Nephron progenitor cell (in vitro differentiated cells): ENCODE results near the gene BOC.

Source experiments
- DNase-seq: peaks from one replicate; pipeline ENCODE4 v3.0.0; 2021
- H3K27ac Mint-ChIP-seq: 2 replicates; pipeline ENCODE4 v1.8.0; 2021; ENCODE audit warnings: mild to moderate bottlenecking, moderate library complexity, mixed read lengths
- H3K27me3 Mint-ChIP-seq: 2 replicates; pipeline ENCODE4 v1.8.0; 2021; ENCODE audit warnings: mild to moderate bottlenecking, low read depth, mixed read lengths; ENCODE audit not compliant: poor library complexity
- H3K36me3 Mint-ChIP-seq: 2 replicates; pipeline ENCODE4 v1.8.0; 2021; ENCODE audit warnings: low read depth, mixed read lengths
- H3K4me1 Mint-ChIP-seq: 2 replicates; pipeline ENCODE4 v1.8.0; 2021; ENCODE audit warnings: mixed read lengths
- H3K4me3 Mint-ChIP-seq: 2 replicates; pipeline ENCODE4 v1.8.0; 2021; ENCODE audit warnings: mild to moderate bottlenecking, moderate library complexity, mixed read lengths
- H3K9me3 Mint-ChIP-seq: 2 replicates; pipeline ENCODE4 v1.8.0; 2021; ENCODE audit warnings: mild to moderate bottlenecking, moderate library complexity, mixed read lengths
- TF ChIP-seq, protein P1 (sequence below): fragments of 200-600 bp; sonication (generic); IDR thresholded peaks from 2 replicates; pipeline ENCODE4 v1.5.0; 2021; ENCODE audit warnings: antibody characterized with exemption

Gene BOC

DNA sequence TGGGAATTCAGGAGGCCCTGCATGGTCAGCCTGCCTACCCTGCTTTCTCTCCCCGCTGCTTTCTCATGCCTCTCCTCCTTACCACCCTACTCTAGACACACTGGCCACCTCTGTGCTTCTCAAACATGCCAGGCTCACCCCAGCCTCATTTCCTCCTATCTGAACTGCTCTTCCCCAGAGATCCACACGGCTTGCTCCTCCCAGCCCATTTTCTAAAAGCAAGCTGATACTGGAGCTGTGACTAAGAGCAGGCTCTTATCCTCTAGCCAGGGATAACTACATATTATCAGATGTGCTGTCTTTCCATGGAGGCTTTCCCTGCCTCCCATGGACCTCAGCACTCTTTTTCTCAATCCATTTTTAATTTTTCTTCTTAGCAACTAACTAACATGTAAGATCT lies 85.9 kb downstream of the BOC start:
- no peak for DNase-seq
- Mint-ChIP-seq H3K27ac (peak overlapping the region; percentile 25), H3K27me3 (no peaks in the 10 kb centered on the region), H3K4me1 (peaks cover 9% of the 10 kb centered on the region), H3K36me3 (peaks cover 35% of the 10 kb centered on the region), H3K9me3 (no peaks in the 10 kb centered on the region), H3K4me3 (no peak overlapping the region)
- TF ChIP-seq, protein P1, sequence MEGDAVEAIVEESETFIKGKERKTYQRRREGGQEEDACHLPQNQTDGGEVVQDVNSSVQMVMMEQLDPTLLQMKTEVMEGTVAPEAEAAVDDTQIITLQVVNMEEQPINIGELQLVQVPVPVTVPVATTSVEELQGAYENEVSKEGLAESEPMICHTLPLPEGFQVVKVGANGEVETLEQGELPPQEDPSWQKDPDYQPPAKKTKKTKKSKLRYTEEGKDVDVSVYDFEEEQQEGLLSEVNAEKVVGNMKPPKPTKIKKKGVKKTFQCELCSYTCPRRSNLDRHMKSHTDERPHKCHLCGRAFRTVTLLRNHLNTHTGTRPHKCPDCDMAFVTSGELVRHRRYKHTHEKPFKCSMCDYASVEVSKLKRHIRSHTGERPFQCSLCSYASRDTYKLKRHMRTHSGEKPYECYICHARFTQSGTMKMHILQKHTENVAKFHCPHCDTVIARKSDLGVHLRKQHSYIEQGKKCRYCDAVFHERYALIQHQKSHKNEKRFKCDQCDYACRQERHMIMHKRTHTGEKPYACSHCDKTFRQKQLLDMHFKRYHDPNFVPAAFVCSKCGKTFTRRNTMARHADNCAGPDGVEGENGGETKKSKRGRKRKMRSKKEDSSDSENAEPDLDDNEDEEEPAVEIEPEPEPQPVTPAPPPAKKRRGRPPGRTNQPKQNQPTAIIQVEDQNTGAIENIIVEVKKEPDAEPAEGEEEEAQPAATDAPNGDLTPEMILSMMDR = no peak

DNA sequence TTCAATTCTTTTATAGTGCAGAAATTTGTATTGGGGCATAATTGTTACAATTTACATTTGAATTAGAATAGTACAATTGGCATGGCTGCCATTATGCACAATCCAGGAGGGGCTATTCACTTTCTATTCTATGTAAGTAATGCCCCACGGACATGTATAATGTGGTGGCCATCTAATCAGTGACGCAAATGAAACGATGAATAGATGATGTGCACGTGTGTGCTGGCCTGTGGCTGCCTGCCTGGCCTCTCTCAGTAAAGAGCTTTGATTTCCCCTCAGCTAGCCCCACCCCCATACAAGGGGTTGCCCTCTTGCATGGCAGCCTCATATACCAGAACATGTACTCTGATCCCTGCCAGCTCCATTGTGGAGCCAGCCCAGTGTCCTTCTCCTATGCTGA lies 86.5 kb downstream of the BOC start:
- Mint-ChIP-seq H3K27me3 (no peaks in the 10 kb centered on the region), H3K36me3 (peaks cover 35% of the 10 kb centered on the region), H3K4me1 (peaks cover 8% of the 10 kb centered on the region), H3K27ac (no peak overlapping the region), H3K4me3 (no peak overlapping the region), H3K9me3 (no peaks in the 10 kb centered on the region)
- no peak for DNase-seq
- TF ChIP-seq, protein P1 = no peak

DNA sequence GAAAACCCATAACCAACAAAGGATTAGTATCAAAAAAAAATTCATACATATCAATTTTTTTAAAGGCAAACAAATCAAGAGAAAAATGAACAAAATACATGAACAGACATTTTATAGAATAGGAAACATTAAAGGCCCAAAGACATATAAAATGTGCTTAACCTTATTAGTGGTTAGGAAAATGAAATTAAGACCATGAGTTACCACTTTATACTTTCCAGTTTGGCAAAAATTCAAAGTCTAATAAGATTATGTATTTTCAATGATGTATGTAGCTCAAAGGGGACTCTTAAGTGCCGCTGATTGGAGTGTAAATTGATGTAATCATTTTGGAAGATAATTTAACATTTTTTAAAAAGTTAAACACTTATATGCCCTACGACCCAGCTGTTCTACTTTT lies 89.2 kb downstream of the BOC start:
- DNase-seq = no peak
- Mint-ChIP-seq H3K27ac (no peak overlapping the region), H3K4me1 (peaks cover 15% of the 10 kb centered on the region), H3K27me3 (no peaks in the 10 kb centered on the region), H3K36me3 (peaks cover 17% of the 10 kb centered on the region), H3K9me3 (no peaks in the 10 kb centered on the region), H3K4me3 (no peak overlapping the region)
- TF ChIP-seq, protein P1 = no peak

DNA sequence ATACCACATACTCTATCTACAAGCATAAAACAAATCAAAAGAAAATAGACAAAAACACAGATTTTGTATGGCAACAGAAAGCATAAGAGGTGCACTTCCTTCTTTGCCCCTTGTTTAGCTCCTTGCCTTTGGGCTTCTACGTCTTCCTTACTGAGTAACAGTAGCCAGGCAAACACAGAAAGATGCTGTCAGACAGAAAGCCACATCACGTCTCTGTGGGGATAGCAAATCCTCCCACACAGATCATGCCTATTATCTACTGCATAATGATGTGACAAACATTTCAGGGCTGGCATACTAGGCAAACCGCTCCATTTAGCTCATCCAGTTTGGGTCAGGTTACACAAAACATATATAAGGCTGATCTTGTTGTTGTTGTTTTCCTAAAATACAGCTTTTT lies 92.7 kb downstream of the BOC start:
- Mint-ChIP-seq H3K27me3 (peaks cover 5% of the 10 kb centered on the region), H3K9me3 (no peaks in the 10 kb centered on the region), H3K27ac (no peak overlapping the region), H3K4me1 (peaks cover 7% of the 10 kb centered on the region), H3K4me3 (no peak overlapping the region), H3K36me3 (peaks cover 11% of the 10 kb centered on the region)
- DNase-seq = no peak
- TF ChIP-seq, protein P1 = no peak

DNA sequence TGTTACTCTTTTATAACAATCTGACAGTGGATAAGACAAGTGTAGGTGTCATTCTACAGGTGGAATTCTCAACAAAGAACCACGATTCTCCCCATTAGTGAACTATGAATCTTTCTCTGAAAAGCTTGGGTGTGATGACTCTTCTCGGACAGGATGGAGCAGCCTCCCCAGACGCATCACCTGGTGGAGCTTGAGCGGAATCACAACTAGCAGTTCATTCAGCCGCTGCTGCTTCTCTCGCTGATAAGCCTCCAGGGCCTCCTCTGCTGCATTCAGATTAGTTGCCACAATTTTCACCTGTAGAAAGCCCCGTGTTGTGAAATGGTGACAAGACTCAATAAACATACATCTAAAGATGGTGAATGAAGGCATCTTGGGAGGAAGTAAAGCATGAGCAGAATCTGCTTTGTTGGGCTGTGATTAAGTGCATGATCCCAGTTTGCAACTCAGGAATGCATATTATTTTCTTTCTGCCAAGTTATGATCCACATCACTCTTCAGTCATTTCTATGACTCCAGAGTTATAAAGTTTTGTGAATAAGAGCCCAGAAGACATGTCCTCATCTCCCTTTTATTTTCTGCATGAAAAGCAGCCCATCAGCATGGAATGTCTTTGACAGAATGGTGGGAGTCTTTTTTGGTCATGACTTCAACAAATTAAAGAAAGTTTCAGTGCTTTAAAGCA lies 93.6 kb downstream of the BOC start:
- H3K36me3 Mint-ChIP-seq = peaks cover 11% of the 10 kb centered on the region
- no peaks in the 10 kb centered on the region for H3K9me3 Mint-ChIP-seq
- H3K4me3 Mint-ChIP-seq = no peak overlapping the region
- peaks cover 5% of the 10 kb centered on the region for H3K27me3 Mint-ChIP-seq
- H3K27ac Mint-ChIP-seq = no peak overlapping the region
- peaks cover 7% of the 10 kb centered on the region for H3K4me1 Mint-ChIP-seq
- no peak for DNase-seq
- TF ChIP-seq, protein P1 = no peak

DNA sequence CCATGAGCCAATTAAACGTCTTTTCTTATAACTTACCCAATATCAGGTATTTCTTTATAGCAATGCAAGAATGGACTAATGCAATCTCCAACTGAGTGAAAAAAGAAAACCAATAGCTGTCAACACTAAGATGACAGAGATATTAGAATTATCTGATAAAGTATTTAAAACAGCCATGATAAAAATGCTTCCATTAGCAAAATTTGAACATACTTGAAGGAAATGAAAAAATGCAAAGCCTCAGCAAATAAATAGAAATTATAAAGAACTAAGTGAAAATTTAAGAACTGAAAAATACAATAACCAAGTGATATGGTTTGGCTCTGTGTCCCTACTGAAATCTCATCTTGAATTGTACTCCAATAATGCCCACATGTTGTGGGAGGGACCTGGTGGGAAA lies 99.6 kb downstream of the BOC start:
- Mint-ChIP-seq H3K4me3 (no peak overlapping the region), H3K4me1 (no peaks in the 10 kb centered on the region), H3K9me3 (peaks cover 41% of the 10 kb centered on the region), H3K36me3 (peaks cover 44% of the 10 kb centered on the region), H3K27ac (no peak overlapping the region), H3K27me3 (peaks cover 5% of the 10 kb centered on the region)
- DNase-seq = no peak
- TF ChIP-seq, protein P1 = no peak
